NT2/D1 (cell line): ENCODE results near the gene STRN.

Source experiments
- DNase-seq: peaks from one replicate; pipeline ENCODE4 v3.0.0-alpha.2; 2011; ENCODE audit warnings: low read depth, low spot score
- H3K27me3 ChIP-seq: 2 replicates; pipeline ENCODE4 v1.6.0; 2011; ENCODE audit warnings: mild to moderate bottlenecking; ENCODE audit not compliant: insufficient read length, insufficient read depth
- H3K36me3 ChIP-seq: 2 replicates; pipeline ENCODE4 v1.6.1; 2011; ENCODE audit warnings: mild to moderate bottlenecking, low read length, mixed read lengths; ENCODE audit not compliant: insufficient read depth, insufficient read length
- H3K4me1 ChIP-seq: 2 replicates; pipeline ENCODE4 v1.5.1; 2011; ENCODE audit not compliant: insufficient read depth, insufficient read length
- H3K4me3 ChIP-seq: 2 replicates; pipeline ENCODE4 v1.5.1; 2011; ENCODE audit warnings: low read depth; ENCODE audit not compliant: insufficient read length
- H3K9ac ChIP-seq: 2 replicates; pipeline ENCODE4 v1.6.0; 2011; ENCODE audit warnings: low read depth; ENCODE audit not compliant: insufficient read length
- H3K9me3 ChIP-seq: 2 replicates; pipeline ENCODE4 v1.5.1; 2011; ENCODE audit warnings: mild to moderate bottlenecking, low read length; ENCODE audit not compliant: insufficient read depth
- SUZ12 ChIP-seq: IDR thresholded peaks from 2 replicates; pipeline ENCODE4 v1.6.1; 2011; ENCODE audit not compliant: insufficient read length, insufficient read depth; ENCODE audit errors: extremely low read depth
- YY1 ChIP-seq: IDR thresholded peaks from 2 replicates; pipeline ENCODE4 v1.6.1; 2011; ENCODE audit not compliant: insufficient read length, insufficient read depth
- ZNF274 ChIP-seq: IDR thresholded peaks from 2 replicates; pipeline ENCODE4 v1.6.1; 2011; ENCODE audit warnings: mild to moderate bottlenecking, low read depth, low read length

Gene STRN

GRCh38 chr2:36800381-36800780 lies 166.0 kb downstream of the STRN start:
- H3K9ac ChIP-seq = no peak overlapping the region
- H3K27me3 ChIP-seq = no peaks in the 10 kb centered on the region
- H3K36me3 ChIP-seq = no peaks in the 10 kb centered on the region
- peaks cover 17% of the 10 kb centered on the region for H3K9me3 ChIP-seq
- no peak for TF ChIP-seq ZNF274
- TF ChIP-seq SUZ12 = no peak
- TF ChIP-seq YY1 = no peak
- H3K4me3 ChIP-seq = no peak overlapping the region
- no peak for DNase-seq
- H3K4me1 ChIP-seq = no peaks in the 10 kb centered on the region

GRCh38 chr2:36798724-36799123 lies 167.6 kb downstream of the STRN start:
- no peaks in the 10 kb centered on the region for H3K36me3 ChIP-seq
- no peak overlapping the region for H3K4me3 ChIP-seq
- no peak for DNase-seq
- H3K27me3 ChIP-seq = no peaks in the 10 kb centered on the region
- TF ChIP-seq SUZ12 (no peak), ZNF274 (no peak), YY1 (no peak)
- H3K4me1 ChIP-seq = no peaks in the 10 kb centered on the region
- H3K9ac ChIP-seq = no peak overlapping the region
- H3K9me3 ChIP-seq = peaks cover 15% of the 10 kb centered on the region

GRCh38 chr2:36797324-36798070 lies 168.8 kb downstream of the STRN start:
- TF ChIP-seq SUZ12 = no peak
- TF ChIP-seq YY1 = no peak
- H3K9me3 ChIP-seq = peaks cover 3% of the 10 kb centered on the region; the same call in 1 of the 2 replicates
- H3K36me3 ChIP-seq = no peaks in the 10 kb centered on the region
- H3K4me1 ChIP-seq = no peaks in the 10 kb centered on the region
- no peak for DNase-seq
- no peak overlapping the region for H3K4me3 ChIP-seq
- H3K9ac ChIP-seq = no peak overlapping the region
- no peaks in the 10 kb centered on the region for H3K27me3 ChIP-seq
